SHP77 (cell line): ENCODE data around the gene ZNF512B.
"Not testable (repeated sequence)": the region's sequence is repeated elsewhere in the genome, so short reads cannot be mapped to it uniquely, and the experiment has no call there.

Source experiments
- DNase-seq, 2 experiments: peaks; one replicate each; lab custom pipeline; 2025; lab: John Stamatoyannopoulos, UW

The ZNF512B gene

GRCh38 chr20:63934271-63935068, 35.3 kb downstream of the ZNF512B start:
- DNase-seq = no peak

- DNase-seq = no peak
These were observed 36.1 kb downstream of the ZNF512B start for GRCh38 chr20:63933646-63934045.

GRCh38 chr20:63932606-63933160, 37.0 kb downstream of the ZNF512B start:
- no peak for DNase-seq

DNA sequence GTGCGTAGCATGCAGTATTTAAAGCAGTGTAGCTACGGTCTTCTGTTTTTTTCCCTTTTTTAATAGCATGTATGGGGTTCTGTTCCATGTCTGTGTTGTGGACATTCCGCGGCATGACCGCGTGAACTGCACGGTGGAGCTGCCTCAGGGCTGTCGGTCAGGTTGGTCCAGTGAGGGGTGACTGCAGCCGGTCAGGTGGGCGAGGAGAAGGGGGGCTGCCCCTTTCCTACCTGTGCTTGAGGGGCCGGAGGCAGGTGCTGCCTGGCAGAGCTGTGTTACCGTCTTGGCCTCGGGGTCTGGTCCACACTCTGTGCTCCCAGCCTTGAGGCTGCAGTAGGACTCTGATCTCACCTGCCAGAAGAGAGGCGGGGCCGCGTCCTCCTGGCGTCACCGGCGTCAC, 38.0 kb downstream of the ZNF512B start:
- no peak for DNase-seq

DNA sequence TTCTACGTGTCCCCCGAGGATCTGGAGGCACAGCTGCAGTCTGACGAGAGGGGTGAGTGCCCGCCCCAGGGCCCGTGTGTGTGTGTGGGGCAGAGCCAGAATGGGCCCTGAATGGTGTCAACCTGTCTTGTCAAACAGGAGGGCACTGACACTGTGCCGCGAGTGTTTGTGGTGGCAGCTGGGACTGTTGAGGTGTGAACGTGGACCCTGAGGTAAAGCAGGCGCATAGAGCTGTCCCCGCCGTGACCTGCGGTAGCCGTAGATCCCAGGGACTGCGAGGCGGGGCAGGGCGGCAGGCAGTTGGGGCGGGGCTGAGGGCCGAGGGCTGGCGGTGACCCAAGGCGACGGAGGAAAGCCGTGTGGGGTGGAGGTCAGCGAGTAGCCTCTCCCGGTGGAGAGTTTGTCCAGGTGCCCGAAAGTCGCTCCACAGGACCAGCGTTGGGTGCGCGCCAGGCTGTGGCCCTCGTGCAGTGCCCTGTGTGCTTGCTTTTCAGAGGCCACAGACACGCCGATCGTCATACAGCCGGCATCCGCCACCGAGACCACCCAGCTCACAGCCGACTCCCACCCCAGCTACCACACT, 38.7 kb downstream of the ZNF512B start:
- DNase-seq = no peak

GRCh38 chr20:63929473-63929883, 40.3 kb downstream of the ZNF512B start:
- not testable (repeated sequence) for DNase-seq

GRCh38 chr20:63929071-63929470, 40.7 kb downstream of the ZNF512B start:
- no peak for DNase-seq

DNA sequence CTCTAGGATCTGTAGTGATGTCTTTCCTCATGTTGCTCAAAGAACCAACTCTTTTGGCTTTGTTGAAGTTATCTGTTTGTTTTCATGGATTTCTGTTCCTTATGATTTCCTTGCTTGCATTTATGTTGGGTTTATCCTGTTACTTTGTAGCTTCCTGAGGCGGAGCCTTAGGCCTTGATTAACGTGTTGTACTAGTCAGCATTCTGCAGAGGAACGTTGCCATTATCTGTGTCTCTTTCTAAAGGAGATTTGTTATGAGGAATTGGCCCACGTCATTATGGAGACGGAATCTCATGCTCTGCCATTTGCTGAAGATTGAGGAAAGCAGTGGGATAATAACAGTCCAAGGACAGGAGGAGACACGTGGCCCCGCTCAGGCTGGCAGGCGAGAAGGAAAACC, 43.4 kb downstream of the ZNF512B start:
- DNase-seq = no peak

DNA sequence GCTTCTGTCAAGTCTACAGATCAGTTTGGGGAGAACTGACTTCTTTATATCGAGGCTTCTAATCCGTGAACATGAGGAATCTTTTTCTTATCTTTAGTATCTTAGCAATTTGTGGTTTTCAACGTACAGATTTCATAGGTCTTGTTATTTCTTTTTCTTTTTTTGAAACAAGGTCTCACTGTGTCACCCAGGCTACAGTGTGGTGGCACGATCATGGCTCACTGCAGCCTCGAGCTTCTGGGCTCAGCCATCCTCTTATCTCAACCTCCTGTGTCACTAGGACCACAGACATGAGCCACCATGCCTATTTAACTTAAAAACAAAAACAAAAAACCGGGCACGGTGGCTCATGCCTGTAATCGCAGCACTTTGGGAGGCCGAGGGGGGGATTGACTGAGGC, 45.5 kb downstream of the ZNF512B start:
- no peak for DNase-seq

DNA sequence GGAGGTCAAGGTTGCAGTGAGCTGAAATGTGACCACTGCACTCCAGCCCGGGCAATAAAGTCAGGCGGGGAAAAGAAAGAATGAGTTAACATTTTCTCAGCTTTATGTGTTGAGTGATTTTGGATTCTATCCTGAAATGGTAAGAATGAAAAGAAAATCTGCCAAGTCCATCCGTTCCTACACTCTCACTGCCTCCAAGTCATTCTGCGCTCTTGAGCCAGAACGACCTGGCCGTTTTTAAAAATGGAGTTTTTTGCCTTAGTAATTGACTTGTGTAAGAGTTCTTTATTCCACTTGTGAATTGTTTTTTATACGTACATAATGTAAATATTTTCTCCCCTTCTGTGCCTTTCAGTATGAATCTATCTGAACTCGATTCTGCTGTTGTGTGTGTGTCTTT, 46.1 kb downstream of the ZNF512B start:
- no peak for DNase-seq

DNA sequence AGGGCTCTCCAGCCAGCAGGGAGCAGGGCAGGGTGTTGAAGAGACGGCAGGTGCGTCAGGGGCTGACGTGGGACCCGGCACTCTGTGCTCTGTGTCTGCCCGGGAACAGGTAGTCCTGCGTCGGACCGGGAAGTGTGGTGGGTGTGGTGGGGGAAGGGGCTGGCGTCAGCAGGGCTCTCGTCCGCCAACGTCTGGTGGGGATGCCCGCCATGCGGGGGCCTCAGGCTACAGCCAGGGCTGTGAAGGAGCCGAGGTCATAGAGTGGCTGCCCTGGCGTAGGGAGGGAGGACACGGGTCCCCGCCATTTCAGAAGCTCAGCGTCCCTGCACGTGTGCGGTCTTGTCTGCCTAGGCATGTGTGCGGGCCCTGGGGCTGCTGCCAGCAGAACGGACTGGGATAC, 49.5 kb downstream of the ZNF512B start:
- DNase-seq = no peak

DNA sequence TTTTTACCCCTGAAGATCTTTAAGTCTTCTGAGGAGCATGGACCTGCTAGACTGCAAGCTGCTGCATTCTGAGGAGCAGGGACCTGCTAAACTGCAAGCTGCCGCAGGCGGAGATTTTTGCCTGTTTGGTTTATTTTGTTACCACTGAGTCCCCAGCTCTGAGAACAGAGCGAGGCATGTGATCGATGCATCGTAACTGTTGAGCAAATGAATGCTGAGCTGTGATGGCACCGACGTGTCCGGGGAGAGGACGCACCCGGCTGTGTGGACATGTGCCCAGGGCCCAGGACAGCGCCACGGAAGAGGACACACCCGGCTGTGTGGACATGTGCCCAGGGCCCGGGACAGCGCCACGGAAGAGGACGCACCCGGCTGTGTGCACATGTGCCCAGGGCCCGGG, 50.6 kb downstream of the ZNF512B start:
- DNase-seq = no peak

GRCh38 chr20:63917811-63918210, 51.9 kb downstream of the ZNF512B start:
- no peak for DNase-seq

- not testable (repeated sequence) for DNase-seq
These were observed 53.3 kb downstream of the ZNF512B start for GRCh38 chr20:63916371-63916939.

GRCh38 chr20:63915471-63915870, 54.3 kb downstream of the ZNF512B start:
- DNase-seq = no peak

- DNase-seq = no peak
These were observed 56.0 kb downstream of the ZNF512B start for GRCh38 chr20:63913768-63914167.

DNA sequence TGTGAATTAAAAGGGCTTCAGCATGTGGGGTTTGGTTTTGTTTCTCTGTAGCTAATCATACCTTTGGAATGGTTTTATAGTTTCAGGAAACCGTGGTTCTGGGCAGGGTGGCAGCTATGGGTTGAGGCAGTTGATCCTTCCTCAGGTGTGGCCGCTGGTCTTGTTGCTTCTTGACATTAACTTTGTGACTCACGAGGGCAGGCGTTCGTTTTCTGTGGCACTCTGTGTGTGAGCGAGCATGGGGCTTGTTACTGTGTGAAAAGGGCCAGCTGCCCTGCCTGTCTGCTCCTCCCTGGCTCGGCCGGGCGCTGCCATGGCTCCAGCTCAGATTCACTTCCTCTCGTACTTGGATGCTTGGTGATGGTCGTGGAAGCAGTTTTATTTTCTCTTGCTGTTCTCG, 58.6 kb downstream of the ZNF512B start:
- no peak for DNase-seq

- DNase-seq = no peak
These were observed 61.6 kb downstream of the ZNF512B start for GRCh38 chr20:63908008-63908682.
